Stimulated activated naive CD4-positive, alpha-beta T cell (primary cell): ENCODE results near the gene S100A16.
A peak's percentile ranks its signal among the peaks of the same experiment; 100 is the strongest.
"Not testable (repeated sequence)": the region's sequence is repeated elsewhere in the genome, so short reads cannot be mapped to it uniquely, and the experiment has no call there.

Experiments
- DNase-seq, 6 experiments: peaks; one replicate each; lab custom pipeline; 2025; lab: John Stamatoyannopoulos, UW

S100A16 gene, protein sequence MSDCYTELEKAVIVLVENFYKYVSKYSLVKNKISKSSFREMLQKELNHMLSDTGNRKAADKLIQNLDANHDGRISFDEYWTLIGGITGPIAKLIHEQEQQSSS

DNA sequence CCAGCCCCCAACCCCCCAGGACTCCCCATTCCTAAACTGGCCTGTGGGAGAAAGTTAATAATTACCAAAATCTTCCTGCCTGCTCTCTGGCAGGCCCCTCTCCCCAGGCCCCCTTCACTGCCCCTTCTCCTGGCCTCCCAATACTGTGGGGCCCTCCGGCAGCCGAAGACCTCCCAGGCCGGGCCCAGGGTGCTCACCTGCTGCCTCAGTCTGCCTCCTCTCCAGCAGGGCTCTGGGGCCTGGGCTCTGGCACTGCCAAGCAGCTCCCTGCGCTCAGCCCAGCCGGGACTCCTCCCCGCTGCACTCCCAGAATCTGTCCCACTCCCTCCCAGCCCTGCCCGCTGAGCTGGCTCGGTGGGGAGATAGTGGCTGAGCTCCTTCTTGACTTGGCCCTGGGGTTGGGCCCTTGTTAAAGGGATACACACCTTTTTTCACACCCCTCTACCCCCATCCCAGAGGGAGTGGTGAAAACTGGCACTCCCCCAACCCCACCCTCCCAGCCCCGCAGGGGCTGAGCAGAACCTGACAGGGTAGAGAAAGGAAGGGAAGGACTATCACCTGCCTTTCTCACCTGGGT is at the start of gene S100A16:
S100A16 (minus strand) TSS at position 383 of the 577 bp plus-strand sequence. CDS start 4,986 bp downstream, outside the sequence.
- DNase-seq = no peak

DNA sequence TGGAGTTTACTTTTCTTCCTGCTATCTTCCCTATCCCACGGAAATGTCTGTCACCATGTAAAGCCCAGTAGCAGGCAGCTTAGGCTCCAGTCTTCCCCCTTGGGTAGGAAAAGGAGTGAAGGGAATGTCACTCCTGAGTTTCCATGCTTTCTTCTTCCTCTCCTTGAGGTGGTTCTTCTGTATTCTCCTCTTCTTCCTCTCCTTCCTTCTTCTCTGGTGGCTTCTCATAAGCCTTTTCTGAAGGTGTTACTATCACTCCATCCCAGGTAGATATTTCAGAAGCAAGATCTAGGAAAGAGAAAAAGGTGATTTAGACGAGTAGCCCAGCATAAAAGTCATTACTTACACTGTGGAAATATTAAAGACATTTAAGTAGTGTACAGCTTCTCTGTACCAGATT is 49.3 kb upstream of the S100A16 start:
- no peak for DNase-seq

DNA sequence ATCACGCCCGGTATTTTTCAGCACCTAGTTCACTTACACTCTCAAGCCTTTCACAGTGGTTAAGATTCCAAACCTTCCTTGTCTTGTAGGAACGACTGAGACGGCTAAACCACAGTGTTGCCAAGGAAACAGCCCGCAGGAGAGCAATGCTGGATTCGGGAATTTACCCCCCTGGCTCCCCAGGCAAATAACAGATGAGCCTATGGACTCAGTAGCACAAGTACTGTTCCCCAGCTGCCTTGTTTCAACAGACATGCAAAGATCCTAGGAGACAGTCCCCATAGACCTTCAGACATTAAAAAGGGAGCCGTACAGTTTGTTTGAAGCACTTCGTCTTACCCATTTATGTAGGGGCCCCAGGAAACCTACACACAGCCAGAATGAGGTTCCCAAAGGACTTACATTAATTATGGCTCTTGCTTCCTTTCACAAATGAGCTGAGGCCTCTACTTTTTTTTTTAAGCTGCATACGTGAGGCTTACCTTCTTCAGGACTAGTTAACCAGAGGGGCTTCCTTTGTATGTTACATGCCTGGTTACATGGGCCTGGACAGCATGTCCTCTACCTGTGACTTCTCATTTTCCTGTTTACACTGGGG is 48.3 kb upstream of the S100A16 start:
- DNase-seq = peak in 1 of 6 experiments; percentile 11

DNA sequence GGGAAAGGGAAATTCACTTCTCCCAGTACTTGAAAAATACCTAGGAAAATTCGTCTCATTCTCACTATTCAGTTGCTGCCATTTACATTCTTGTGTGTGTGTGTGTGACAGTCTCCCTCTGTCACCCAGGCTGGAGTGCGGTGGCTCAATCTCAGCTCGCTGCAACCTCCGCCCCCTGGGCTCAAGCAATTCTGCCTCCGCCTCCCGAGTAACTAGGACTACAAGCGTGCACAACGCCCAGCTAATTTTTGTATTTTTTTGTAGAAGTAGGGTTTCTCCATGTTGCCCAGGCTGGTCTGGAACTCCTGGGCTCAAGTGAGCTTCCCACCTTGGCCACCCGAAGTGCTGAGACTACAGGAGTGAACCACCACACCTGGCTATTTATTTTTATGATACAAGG is 46.7 kb upstream of the S100A16 start:
- no peak for DNase-seq

DNA sequence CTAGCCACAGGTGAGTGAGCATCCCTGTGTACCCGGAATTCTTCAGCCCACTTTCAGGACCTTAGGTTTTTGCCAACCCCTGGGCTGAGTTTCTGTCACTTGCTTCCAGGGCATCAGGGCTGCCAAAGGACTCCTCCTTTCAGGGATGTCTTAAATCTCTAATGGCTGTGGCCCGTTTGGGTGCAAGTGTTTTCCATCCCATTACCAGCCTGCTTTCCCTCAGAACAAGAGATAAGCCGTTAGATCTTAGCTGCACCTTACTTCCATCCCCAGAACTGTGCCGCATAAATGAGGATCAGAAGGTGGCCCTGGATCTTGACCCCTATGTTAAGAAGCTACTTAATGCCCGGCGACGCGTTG is 46.2 kb upstream of the S100A16 start:
- DNase-seq = no peak

DNA sequence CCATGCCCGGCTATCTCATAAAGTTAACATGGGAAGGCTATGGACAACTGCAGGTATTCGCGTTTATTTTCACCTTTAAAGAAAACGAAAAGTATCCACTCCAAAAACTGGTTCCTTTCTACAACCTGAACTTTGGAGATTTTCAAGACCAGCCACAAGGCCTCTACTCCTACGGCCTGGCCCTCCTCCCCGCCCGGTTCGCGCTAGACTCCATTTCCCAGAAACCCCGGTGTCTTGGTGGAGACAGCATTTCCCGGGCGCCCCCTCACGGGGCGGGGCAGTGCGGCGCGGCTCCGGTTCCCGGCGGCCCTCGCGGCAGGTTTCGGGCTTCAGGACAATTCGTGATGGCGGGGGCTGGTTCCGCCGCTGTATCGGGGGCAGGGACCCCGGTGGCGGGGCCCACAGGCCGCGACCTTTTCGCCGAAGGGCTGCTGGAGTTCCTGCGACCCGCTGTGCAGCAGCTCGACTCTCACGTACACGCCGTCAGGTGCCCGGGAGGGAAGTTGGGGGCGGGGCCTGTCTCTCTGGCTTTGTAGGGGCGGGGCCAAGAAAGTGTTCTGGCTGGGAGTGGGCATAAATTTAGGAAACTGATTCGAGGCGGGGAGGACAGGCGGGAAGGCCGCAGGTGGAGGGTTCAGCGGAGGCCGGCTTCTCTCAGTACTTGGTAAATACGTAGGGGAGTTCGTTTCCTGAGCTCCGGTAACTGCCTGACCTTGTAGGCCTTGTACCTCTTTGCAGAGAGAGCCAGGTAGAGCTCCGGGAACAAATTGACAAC is 45.6 kb upstream of the S100A16 start, which contains the start of gene SNAPIN:
SNAPIN (plus strand) TSS at position 304 of the 775 bp plus-strand sequence; CDS start at position 345, 41 bp downstream.
- peak; percentile 73 to 97 (median 86) for DNase-seq

DNA sequence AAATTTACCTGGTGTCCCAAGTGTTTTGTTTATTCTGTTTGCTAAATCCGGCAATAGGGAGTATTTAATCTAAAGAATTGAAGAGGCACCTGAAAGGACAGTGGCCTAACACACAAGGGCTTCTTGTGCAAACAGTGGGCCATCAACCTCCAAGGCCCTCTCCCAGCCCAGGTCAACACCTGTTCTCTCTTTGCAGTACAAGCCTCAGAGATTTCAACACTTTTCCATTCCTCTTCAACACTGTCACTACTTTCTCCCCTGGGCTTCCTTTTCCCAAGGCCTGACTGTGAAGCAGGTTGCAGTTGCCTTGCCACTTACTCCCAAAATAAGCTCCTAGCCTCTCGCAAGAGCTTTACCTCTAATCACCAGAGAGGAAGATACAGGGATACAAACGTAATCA is 42.4 kb upstream of the S100A16 start:
- DNase-seq = no peak

DNA sequence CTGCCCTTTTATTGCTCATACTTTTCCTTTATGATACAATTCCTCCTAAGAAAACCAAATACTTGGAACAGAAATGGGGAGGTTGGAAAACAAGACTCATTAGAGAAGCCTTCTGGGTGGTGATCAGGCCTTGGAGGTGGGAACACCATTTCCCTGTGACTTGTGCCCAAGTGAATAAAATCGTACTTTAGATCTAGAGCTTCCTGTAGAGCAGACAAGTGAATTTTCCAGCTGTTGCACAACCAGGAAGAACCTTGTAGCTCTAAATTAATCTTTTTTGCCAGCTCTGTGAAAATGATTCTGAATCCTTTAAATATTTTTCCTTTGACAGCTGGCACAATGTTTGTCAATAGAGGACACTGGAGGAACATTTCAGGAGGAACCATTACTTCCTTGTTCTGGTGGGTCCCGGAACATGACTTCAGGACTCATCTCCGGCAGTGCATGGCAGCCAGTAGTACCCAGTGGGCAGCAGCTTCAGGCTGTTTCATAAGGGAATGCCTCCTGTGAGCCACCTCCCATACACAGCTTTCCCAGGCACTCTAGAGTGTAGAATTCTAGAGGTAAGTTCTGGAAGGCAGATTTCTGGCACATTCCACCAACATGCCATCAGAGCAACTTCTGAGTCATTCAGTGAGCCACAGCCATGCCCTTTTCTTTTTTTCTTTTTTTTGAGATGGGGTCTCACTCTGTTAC is 40.0 kb upstream of the S100A16 start:
- DNase-seq = no peak

DNA sequence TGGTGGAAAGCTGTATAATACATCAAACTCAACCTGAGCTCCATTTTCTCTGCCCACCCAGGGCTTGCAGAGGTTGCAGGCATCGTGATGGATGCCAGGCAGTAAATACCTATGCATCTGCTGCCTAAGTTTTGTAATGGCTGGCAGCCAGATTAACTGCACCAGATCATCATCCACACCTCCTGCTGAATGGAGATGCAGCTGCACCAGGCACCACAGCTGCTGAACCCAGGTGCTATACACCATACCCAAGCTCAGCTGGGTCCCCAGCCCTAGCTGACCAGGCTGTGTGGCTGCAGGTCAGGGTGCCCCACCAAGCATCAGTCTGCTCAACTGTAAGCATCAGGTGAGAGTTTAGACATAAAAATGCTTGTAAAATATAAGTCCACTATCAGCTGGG is 38.8 kb upstream of the S100A16 start:
- DNase-seq = no peak

DNA sequence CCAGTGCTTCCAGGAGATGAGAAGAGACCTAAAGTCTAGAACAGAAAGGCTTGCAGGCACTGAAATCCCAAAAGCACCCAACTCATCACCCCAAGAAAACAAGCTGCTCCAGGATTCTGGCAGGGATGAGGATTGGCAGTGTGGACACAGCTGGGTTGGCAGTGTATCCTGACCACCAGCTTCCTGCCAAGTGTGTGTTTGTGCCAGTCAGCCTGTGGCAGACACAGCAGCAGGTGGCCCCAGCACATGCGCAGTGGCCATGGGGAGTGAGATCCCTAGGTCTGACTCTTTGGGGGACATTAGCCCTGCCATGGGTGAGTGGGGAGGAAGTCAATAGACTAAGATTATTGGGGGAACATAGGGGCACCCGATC is 36.9 kb upstream of the S100A16 start:
- no peak for DNase-seq

DNA sequence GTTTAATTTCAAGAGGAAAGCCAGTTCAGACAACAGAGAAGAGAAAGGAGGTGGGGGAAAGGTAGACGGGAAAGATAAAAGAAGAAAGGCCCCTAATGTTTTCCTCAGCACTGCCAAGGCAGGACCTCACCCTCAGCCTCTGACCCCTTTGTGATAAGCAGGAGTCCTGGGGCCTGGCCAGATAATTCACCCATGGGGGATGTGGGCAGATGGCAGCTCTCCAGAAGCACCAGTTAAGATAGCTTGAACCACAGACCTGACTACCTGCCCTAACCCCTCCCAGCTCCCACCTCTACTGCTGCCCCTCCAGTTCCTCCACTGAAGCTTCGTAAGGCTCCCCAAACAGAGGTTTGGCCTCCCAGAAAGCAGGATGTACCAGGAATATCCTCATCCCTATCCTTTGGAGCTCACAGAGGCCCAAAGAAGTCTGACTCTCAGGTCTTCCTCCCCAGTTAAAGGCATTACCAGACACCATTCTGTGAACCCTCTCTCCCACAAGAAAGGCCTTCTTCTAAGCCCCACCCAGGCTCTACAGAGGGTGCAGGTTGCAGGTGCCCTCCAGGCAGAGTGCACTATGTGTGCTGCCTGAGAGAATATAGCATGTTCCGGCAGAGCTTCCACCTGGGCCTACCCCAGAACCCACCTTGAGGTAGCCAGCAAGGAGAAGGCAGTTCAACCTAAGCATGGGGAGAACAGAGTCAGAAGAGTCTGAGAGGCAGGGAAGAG is 36.4 kb upstream of the S100A16 start:
- DNase-seq = peak in 4 of 6 experiments; percentile 8 to 61 (median 52)

DNA sequence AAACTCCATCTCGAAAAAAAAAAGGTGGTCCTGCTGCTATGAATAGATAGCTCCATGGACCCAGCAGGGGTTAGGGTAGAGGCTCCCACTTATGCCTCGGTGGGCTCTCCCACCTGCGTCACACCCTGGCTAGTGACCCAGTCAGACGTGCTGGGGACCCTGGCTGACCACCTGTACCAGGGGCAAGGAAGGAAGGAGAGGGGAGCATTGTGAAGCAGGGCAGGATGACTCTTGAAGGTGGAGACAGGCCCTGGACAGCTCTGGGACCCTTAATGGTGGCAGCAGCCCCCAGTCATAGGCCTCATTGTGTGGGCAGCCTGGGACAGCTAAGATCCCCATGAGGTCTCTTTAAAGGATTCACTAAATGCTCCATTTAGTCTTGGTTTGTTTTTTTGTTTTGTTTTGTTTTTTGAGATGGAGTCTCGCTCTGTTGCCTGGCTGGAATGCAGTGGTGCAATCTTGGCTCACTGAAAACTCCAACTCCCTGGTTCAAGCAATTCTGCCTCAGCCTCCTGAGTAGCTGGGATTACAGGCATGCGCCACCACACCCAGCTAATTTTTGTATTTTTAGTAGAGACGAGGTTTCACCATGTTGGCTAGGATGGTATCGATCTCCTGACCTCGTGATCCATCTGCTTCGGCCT is 35.2 kb upstream of the S100A16 start:
- DNase-seq = no peak

DNA sequence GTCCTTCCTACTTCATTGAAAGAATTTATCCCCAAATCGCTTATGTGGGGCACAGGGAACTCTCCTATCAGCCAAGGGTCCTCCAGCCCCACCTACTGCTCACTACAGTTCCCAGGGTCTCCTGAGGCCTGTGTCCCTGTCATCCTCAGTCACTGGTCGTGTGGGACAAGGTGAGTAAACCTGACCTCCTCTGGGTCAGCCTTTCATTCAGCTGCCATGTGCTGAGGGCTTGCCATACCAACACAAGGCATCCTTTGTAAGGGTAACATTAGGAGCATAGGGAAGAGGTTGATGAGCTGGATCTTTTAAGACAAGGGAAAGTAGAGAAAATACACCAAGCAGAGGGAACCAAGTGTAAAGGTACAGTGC is 34.4 kb upstream of the S100A16 start:
- DNase-seq = no peak

DNA sequence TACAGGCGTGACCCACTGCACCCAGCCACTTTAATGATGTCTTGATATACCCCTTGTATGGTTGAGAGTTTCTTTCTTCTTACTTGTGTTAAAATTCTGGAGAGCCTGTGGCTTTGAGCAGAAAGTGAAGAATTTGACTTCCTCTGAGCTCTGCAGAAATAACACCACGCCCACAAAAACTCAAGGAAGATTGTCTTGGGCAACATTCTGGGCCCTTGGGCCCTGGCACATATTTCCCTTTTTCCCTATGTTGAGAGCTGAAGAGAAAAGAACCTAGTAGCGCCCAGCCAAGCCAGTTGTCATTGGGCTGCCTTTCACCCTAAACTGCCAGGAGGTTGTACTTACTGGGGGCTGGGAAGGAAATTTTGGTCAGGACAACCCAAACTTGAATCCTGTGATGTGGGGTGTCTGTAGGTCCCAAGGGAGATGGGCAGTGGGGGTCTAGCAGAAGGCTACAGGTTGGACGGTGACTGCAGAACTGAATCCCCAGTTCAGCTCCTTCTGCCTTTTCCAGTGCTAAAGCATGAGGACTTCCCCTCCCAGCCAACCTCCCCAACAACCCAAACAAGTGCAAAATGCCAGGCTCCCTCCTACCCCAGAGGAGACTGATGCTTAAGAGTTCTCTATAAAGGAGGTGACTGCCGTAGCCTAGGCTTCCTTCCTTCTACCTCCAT is 33.9 kb upstream of the S100A16 start:
- DNase-seq = no peak

DNA sequence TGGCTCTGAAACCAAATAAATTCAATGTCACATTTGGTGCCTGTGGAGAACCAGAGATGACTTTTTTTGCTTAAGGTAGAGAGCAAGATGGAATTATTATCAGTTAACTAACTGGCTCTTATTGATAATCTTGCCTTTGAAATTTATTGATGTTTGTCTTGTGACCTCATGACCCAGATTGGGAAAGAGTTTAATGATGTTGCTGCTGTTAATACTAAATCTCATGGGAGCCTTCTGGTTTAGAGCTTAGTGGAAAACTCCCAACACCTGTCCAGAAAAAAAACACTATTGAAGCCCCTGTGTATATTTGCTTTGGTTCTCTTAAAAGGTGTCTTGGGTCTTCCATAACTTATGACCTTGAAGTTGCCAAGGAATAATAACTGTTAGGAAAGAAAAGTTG is 30.9 kb upstream of the S100A16 start:
- no peak for DNase-seq

DNA sequence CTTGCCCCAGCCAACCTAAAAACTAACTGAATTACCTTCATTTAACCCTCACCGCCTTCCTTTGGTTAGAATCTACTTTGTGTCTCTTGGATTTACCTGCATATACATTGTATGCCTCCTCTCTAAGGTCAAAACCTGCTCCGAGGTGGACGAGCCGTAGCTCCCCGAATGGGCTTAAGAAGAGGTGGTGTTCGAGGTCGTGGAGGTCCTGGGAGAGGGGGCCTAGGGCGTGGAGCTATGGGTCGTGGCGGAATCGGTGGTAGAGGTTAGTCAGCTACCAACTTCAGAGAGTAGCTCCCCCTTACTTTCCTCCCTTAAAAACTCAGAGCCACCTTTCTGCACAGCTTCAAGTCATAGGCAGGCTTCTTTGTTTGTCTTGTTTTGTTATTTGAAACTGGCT is 30.2 kb upstream of the S100A16 start:
- no peak for DNase-seq

DNA sequence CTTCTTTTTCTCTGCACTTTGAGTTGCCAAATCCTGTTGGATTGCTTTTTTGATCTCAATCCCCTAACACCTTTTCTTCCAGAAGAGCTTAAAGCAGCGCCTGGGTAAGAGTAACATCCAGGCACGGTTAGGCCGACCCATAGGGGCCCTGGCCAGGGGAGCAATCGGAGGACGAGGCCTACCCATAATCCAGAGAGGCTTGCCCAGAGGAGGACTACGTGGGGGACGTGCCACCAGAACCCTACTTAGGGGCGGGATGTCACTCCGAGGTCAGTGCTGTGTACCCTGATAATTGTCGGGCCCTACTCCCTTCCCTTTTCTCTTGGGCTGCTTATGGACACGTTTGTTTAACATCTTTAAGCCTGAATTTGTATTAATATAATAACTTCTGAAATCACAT is 29.2 kb upstream of the S100A16 start:
- DNase-seq = no peak

DNA sequence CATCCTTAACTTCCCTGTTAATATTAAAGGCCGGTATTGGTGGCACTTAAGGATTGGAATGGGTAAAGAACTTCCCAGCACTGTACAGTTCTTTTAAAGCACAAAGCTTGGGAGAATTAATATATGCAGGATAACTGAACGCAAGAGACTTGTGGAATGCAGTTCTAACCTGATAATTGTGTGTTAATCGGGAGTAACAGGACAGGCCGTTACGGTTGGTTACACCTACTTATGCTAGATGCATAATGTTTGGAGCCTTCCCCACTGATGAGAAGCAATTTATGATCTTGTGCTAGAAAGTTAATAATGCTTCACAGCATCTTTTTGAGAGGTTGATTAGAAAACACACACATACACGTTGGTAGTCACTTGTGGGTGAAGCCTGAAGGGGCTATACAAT is 27.9 kb upstream of the S100A16 start:
- no peak for DNase-seq

DNA sequence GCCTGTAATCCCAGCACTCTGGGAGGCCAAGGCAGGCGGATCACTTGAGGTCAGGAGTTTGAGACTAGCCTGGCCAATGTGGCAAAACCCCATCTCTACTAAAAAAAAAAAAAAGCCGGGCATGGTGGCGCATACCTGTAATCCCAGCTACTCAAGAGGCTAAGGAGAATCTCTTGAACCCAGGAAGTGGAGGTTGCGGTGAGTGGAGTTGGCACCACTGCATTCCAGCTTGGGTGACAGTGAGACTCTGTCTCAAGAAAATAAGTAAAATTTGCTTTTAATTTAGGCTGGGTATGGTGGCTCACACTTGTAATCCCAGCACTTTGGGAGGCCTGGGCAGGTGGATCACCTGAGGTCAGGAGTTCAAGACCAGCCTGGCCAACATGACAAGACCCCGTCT is 27.3 kb upstream of the S100A16 start:
- not testable (repeated sequence) for DNase-seq

DNA sequence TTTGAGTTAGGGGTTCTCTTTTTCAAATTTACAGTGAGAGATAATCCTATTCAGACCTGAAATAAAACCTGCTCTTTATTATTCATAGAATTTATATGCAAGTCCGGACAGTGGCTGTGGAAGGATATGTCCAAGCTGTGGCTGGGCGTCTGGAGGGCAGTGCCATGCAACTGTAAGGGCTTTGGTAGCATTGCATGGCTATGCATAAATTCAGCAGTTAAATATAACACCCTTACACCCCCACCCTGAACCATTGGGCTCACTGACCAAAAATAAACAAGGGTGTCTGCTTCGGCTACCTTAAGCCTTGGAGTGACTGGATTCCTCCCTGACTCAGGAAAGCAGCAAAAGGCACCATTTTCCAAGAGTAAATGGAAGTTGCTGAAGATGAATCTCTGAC is 26.3 kb upstream of the S100A16 start:
- no peak for DNase-seq

DNA sequence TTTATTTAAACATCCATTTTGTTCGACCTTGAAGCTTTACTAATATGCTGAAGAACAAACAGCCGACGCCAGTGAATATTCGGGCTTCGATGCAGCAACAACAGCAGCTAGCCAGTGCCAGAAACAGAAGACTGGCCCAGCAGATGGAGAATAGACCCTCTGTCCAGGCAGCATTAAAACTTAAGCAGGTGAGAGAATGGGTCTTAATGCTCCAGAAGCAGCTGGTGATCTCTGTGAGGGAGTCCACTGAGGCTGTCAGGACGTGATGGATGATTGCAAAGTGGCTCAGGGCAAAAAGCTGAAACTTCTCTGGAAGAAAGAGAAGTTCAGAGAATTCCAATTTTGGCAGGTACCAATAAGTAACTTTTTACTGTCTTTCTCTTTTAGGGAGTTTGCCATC is 25.3 kb upstream of the S100A16 start:
- no peak for DNase-seq
